Lung (tissue), 12 donors: ENCODE results near the gene CFAP298. TPM values are rescaled to one million over a fixed set of nuclear protein-coding genes. Genes with fewer than 3 reads are reported as not detected.

Experiments used
- ATAC-seq: fragments of 200-7000 bp; cut with Tn5 transposase; one replicate; pipeline ENCODE4 v1.9.1; 2020; ENCODE audit warnings: moderate number of reproducible peaks; ENCODE audit not compliant: insufficient read depth, low FRiP score
- DNase-seq, 3 donors: peaks; one replicate each; pipeline ENCODE4 v3.0.0-alpha.2; 2013 to 2017
- H3K27ac ChIP-seq, 2 donors: one replicate each; pipeline ENCODE4 v1.5.1; 2013; ENCODE audit warnings: mild to moderate bottlenecking in 2 of 2, moderate library complexity in 2 of 2, control low read depth in 1 of 2, inconsistent platforms in 1 of 2, low read depth in 1 of 2, low read length in 1 of 2
- H3K27me3 ChIP-seq, 3 donors: one replicate each; pipeline ENCODE4 v1.5.1; 2013; ENCODE audit warnings: low read length in 2 of 3; ENCODE audit not compliant: control insufficient read depth in 3 of 3, insufficient read depth in 3 of 3
- H3K36me3 ChIP-seq, 4 donors: one replicate each; pipeline ENCODE4 v1.5.1; 2013; ENCODE audit warnings: low read length in 4 of 4, mild to moderate bottlenecking in 1 of 4, moderate library complexity in 1 of 4; ENCODE audit not compliant: control insufficient read depth in 4 of 4, insufficient read depth in 4 of 4
- H3K4me1 ChIP-seq, 5 donors: one replicate each; pipeline ENCODE4 v1.5.1; 2013; ENCODE audit warnings: low read length in 5 of 5, mild to moderate bottlenecking in 2 of 5, moderate library complexity in 1 of 5; ENCODE audit not compliant: control insufficient read depth in 5 of 5, insufficient read depth in 5 of 5
- H3K4me3 ChIP-seq: one replicate; pipeline ENCODE4 v1.5.1; 2013; ENCODE audit warnings: mild to moderate bottlenecking, control low read depth, moderate library complexity
- H3K9ac ChIP-seq, 2 donors: one replicate each; pipeline ENCODE4 v1.5.1; 2013; ENCODE audit warnings: low read length in 2 of 2, control low read depth in 1 of 2; ENCODE audit not compliant: insufficient read depth in 1 of 2
- H3K9me3 ChIP-seq, 4 donors: one replicate each; pipeline ENCODE4 v1.5.1; 2013; ENCODE audit warnings: low read length in 3 of 4, mild to moderate bottlenecking in 1 of 4, moderate library complexity in 1 of 4; ENCODE audit not compliant: control insufficient read depth in 4 of 4, insufficient read depth in 3 of 4
- WGBS, 2 donors: extraction: QIAGEN DNeasy Blood & Tissue Kit; methylation state at CpG; one replicate each; pipeline ENCODE4 v1.1.7; 2013; 5-methylcytosine and 5-hydroxymethylcytosine counted together
- polyA plus RNA-seq, 2 donors: library from polyadenylated mRNA; stranded (reverse); fragments of 200-250 nt; gene quantifications; one replicate each; pipeline ENCODE4 v1.2.1, GENCODE V29; 2013
- total RNA-seq, 2 donors: library from RNA; depleted of rRNA in 1 of 2; stranded (reverse); fragments of >200 nt in 1 of 2; gene quantifications; one replicate each; pipeline ENCODE4 v1.2.1, GENCODE V29; 2014 to 2021
- TF ChIP-seq, protein P1 (sequence below): IDR thresholded peaks from 2 replicates; pipeline ENCODE4 v1.5.1; 2012; ENCODE audit warnings: mild to moderate bottlenecking; ENCODE audit errors: control extremely low read depth, extremely low read depth
- donor health status: control.
- donor health status: control.
- donor health status: Bipolar disorder and iron deficiency.
- donor health status: healthy.
- donor health status: DM: yes; HTN: yes; CAD: no.

CFAP298 gene
- total and polyA plus RNA-seq, 4 donors, result 27.6 to 61.2 (median 50.5) TPM

DNA sequence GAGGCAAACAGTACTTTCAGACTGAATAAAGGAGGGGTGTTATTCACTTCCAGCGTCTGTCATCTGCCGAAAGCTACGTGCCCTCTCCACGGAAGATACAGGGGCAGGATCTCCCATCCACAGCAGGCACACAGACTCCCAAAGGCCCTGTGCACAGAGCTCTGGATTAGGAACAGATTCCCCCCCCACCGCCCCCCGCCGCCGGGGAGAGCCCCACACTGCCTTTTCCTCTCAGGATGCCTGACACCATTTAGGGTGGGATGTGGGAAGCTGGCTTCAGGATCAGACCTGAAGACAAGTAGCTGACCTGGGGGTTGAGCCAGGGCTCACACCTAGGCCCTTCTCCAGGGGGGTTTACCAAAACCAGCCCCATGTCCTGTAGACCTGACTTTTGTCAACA is 18.5 kb downstream of the CFAP298 start:
- Histone ChIP-seq H3K9me3 (no peaks in the 10 kb centered on the region), H3K9ac (no peak overlapping the region), H3K36me3 (peaks cover 0 to 4% (median 2%) of the 10 kb centered on the region in 4 donors), H3K27me3 (no peaks in the 10 kb centered on the region), H3K27ac (no peak overlapping the region), H3K4me1 (no peaks in the 10 kb centered on the region), H3K4me3 (no peak overlapping the region)
- TF ChIP-seq, protein P1, sequence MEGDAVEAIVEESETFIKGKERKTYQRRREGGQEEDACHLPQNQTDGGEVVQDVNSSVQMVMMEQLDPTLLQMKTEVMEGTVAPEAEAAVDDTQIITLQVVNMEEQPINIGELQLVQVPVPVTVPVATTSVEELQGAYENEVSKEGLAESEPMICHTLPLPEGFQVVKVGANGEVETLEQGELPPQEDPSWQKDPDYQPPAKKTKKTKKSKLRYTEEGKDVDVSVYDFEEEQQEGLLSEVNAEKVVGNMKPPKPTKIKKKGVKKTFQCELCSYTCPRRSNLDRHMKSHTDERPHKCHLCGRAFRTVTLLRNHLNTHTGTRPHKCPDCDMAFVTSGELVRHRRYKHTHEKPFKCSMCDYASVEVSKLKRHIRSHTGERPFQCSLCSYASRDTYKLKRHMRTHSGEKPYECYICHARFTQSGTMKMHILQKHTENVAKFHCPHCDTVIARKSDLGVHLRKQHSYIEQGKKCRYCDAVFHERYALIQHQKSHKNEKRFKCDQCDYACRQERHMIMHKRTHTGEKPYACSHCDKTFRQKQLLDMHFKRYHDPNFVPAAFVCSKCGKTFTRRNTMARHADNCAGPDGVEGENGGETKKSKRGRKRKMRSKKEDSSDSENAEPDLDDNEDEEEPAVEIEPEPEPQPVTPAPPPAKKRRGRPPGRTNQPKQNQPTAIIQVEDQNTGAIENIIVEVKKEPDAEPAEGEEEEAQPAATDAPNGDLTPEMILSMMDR, result no peak
- 64 to 72% methylated on average over 8 of the region's 8 CpGs for WGBS, 2 donors
- DNase-seq, result no peak
- ATAC-seq, result no peak

DNA sequence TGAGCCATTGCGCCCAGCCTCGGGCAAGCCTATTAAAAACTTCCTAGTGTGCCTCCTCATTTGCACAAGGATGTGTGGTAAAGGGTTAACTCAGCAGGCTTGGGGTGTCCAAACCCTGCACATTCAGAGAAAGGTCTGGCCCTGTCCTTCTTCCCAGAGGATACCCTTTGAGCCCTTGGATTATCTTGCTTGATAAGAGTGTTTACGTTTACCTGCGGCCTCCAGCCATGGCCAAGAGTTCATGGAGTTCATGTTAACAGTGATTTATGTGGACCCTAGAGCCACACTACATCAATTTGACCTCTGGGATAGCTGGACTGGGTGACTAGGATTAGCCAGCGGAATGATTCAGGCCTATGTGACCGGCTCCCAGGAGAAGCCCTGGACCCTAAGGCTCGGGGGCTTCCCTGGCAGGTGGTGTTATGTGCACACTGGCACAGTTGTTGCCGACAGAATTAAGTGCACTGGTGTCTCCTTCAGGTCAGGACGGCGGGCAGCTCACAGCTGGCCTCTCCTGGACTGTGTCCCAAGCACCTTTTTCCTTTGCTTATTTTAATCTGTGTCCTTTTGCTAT is 19.2 kb downstream of the CFAP298 start:
- H3K4me3 ChIP-seq, result no peak overlapping the region
- H3K9ac ChIP-seq, result no peak overlapping the region
- peaks cover 0 to 4% (median 2%) of the 10 kb centered on the region in 4 donors for H3K36me3 ChIP-seq
- no peaks in the 10 kb centered on the region for H3K9me3 ChIP-seq
- TF ChIP-seq, protein P1, result no peak
- WGBS, 2 donors, result 54 to 77% methylated on average over 10 of the region's 10 CpGs
- H3K4me1 ChIP-seq, result no peaks in the 10 kb centered on the region
- H3K27ac ChIP-seq, result no peak overlapping the region
- H3K27me3 ChIP-seq, result no peaks in the 10 kb centered on the region
- ATAC-seq, result no peak
- DNase-seq, result no peak

DNA sequence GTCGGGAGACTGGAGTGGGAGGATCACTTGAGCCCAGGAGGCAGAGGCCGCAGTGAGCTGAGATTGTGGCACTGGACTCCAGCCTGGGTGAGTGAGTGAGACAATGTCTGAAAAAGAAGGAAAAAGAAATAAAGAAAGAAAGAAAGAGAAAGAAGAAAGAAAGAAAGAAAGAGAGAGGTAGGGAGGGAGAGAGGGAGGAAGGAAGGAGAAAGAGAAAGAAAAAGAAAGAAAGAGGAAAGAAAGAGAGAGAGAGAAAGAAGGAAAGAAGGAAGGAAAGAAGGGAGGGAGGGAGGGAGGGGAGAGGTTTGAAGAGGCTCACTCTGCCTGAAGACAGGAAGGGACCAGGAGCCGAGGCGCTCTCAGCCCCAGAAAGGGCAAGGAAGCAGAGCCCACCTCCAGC is 22.0 kb downstream of the CFAP298 start:
- WGBS, 2 donors, result 77 to 85% methylated on average over 4 of the region's 4 CpGs
- no peak overlapping the region for H3K27ac ChIP-seq
- H3K36me3 ChIP-seq, result no peaks in the 10 kb centered on the region
- no peak overlapping the region for H3K4me3 ChIP-seq
- no peak overlapping the region for H3K9ac ChIP-seq
- DNase-seq (no peak), ATAC-seq (no peak)
- no peaks in the 10 kb centered on the region for H3K9me3 ChIP-seq
- H3K27me3 ChIP-seq, result peaks cover 0 to 5% (median 0%) of the 10 kb centered on the region in 3 donors
- no peaks in the 10 kb centered on the region for H3K4me1 ChIP-seq
- TF ChIP-seq, protein P1, result no peak

DNA sequence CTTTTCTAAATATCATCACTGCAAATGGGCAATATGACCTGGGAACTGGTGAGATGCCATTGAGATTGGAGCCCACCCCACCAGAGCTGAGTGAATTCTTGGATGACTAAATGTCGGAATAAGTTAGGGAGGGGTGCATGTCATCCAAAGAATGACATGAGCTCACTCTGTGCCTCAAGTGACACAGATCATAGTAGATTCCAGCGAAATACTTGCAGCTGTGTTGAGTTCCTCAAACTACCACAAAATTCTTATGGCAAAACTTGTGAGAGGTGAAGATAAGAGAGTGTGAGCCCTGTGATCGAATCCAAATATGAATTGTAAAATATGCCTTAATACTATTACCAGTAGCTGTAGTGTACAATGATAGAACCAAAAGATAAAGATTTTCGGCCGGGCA is 24.5 kb downstream of the CFAP298 start:
- no peak overlapping the region for H3K27ac ChIP-seq
- H3K9me3 ChIP-seq, result no peaks in the 10 kb centered on the region
- ATAC-seq (no peak), DNase-seq (no peak)
- H3K9ac ChIP-seq, result no peak overlapping the region
- no peak overlapping the region for H3K4me3 ChIP-seq
- TF ChIP-seq, protein P1, result no peak
- peaks cover 0 to 5% (median 0%) of the 10 kb centered on the region in 3 donors for H3K27me3 ChIP-seq
- WGBS, 2 donors, result 95 to 96% methylated on average over 5 of the region's 5 CpGs
- no peaks in the 10 kb centered on the region for H3K36me3 ChIP-seq
- no peaks in the 10 kb centered on the region for H3K4me1 ChIP-seq
